ENCODE results near the gene NRTN. TPM values are rescaled to one million over a fixed set of nuclear protein-coding genes. Genes with fewer than 3 reads are reported as not detected.

Gene NRTN
- total and polyA plus RNA-seq, 2 of the 13 experiments (the other 11 are each of a cell fraction or from before 2014, with no cell fraction given): 4.1 to 5.3 TPM

DNA sequence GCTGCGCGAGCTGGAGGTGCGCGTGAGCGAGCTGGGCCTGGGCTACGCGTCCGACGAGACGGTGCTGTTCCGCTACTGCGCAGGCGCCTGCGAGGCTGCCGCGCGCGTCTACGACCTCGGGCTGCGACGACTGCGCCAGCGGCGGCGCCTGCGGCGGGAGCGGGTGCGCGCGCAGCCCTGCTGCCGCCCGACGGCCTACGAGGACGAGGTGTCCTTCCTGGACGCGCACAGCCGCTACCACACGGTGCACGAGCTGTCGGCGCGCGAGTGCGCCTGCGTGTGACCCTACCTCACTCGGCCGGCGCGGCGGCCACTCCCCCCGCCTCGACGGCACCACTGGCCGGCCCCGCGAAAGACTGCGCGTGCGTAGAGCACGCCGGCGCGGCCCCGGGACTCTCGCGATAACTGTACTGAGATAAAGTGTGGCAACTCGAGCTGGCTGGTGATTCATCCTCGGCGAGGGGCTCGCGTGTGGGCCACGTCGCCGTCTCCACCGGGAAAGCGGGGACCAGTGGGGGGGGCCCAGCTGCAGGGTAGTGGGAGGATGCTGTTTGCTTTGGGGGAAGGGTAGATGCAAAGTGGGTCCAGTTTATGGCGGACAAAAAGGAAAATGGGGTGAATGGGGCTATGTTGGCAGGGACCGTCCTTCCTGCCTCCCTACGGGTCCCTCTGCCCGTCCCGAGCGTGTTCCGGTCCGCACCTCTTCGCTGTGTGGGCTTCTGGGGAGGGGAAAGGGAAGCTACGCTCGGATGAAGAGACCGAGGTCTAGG, 23.2 kb downstream of the NRTN start (continued):
- TF ChIP-seq SAFB2 (CRISPR knock-in tag; IDR thresholded peaks at IDR 0.05; ENCODE audit: borderline replicate concordance, low read depth) (peak; percentile 98), NKX3-1 (CRISPR knock-in tag; IDR thresholded peaks at IDR 0.05) (no peak), MTF1 (CRISPR knock-in tag; IDR thresholded peaks at IDR 0.05) (no peak), ZNF431 (CRISPR knock-in tag; IDR thresholded peaks at IDR 0.05; ENCODE audit: borderline replicate concordance, low read depth) (peak; percentile 78; the same call in 1 of the 2 replicates), ZNF552 (CRISPR knock-in tag; IDR thresholded peaks at IDR 0.05; ENCODE audit: borderline replicate concordance) (no peak; the same call in 1 of the 2 replicates), TBX2 (CRISPR knock-in tag; IDR thresholded peaks at IDR 0.05; ENCODE audit: borderline replicate concordance) (peak; percentile 94), FOXA3 (CRISPR knock-in tag; IDR thresholded peaks at IDR 0.05) (peak; percentile 64), KAT8 (CRISPR knock-in tag; IDR thresholded peaks at IDR 0.05) (peak; percentile 81), TSC22D2 (CRISPR knock-in tag; IDR thresholded peaks at IDR 0.05; ENCODE audit: borderline replicate concordance) (peak; percentile 92), ZNF143 (CRISPR knock-in tag; IDR thresholded peaks at IDR 0.05) (no peak; the same call in 1 of the 2 replicates), KAT2B (IDR thresholded peaks at IDR 0.05; ENCODE audit: borderline replicate concordance, low read depth, low read length) (no peak), HOXA7 (CRISPR knock-in tag; IDR thresholded peaks at IDR 0.05) (no peak), BHLHE40 (IDR thresholded peaks at IDR 0.05; ENCODE audit: low read length) (peak; percentile 23; the same call in 1 of the 2 replicates), ZNF850 (CRISPR knock-in tag; conservative IDR thresholded peaks at IDR 0.05) (no peak), SALL2 (CRISPR knock-in tag; IDR thresholded peaks at IDR 0.05) (peak; percentile 66), SKI (IDR thresholded peaks at IDR 0.05; ENCODE audit: partially characterized antibody) (peak; percentile 59), ZNF615 (CRISPR knock-in tag; IDR thresholded peaks at IDR 0.05; ENCODE audit: borderline replicate concordance) (no peak), ZNF33B (CRISPR knock-in tag; IDR thresholded peaks at IDR 0.05) (peak; percentile 95; the same call in 1 of the 2 replicates), ZNF382 (CRISPR knock-in tag; IDR thresholded peaks at IDR 0.05; ENCODE audit: borderline replicate concordance) (no peak)
- TF ChIP-seq, protein P1, sequence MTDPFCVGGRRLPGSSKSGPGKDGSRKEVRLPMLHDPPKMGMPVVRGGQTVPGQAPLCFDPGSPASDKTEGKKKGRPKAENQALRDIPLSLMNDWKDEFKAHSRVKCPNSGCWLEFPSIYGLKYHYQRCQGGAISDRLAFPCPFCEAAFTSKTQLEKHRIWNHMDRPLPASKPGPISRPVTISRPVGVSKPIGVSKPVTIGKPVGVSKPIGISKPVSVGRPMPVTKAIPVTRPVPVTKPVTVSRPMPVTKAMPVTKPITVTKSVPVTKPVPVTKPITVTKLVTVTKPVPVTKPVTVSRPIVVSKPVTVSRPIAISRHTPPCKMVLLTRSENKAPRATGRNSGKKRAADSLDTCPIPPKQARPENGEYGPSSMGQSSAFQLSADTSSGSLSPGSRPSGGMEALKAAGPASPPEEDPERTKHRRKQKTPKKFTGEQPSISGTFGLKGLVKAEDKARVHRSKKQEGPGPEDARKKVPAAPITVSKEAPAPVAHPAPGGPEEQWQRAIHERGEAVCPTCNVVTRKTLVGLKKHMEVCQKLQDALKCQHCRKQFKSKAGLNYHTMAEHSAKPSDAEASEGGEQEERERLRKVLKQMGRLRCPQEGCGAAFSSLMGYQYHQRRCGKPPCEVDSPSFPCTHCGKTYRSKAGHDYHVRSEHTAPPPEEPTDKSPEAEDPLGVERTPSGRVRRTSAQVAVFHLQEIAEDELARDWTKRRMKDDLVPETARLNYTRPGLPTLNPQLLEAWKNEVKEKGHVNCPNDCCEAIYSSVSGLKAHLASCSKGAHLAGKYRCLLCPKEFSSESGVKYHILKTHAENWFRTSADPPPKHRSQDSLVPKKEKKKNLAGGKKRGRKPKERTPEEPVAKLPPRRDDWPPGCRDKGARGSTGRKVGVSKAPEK (CRISPR knock-in tag; IDR thresholded peaks at IDR 0.05; ENCODE audit: borderline replicate concordance): 0 out of 2 replicates have a peak, but pooled peaks have one; percentile 44
- TF ChIP-seq, protein P2, sequence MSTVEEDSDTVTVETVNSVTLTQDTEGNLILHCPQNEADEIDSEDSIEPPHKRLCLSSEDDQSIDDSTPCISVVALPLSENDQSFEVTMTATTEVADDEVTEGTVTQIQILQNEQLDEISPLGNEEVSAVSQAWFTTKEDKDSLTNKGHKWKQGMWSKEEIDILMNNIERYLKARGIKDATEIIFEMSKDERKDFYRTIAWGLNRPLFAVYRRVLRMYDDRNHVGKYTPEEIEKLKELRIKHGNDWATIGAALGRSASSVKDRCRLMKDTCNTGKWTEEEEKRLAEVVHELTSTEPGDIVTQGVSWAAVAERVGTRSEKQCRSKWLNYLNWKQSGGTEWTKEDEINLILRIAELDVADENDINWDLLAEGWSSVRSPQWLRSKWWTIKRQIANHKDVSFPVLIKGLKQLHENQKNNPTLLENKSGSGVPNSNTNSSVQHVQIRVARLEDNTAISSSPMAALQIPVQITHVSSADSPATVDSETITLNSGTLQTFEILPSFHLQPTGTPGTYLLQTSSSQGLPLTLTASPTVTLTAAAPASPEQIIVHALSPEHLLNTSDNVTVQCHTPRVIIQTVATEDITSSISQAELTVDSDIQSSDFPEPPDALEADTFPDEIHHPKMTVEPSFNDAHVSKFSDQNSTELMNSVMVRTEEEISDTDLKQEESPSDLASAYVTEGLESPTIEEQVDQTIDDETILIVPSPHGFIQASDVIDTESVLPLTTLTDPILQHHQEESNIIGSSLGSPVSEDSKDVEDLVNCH (CRISPR knock-in tag; IDR thresholded peaks at IDR 0.05): no peak
- TF ChIP-seq, protein P3, sequence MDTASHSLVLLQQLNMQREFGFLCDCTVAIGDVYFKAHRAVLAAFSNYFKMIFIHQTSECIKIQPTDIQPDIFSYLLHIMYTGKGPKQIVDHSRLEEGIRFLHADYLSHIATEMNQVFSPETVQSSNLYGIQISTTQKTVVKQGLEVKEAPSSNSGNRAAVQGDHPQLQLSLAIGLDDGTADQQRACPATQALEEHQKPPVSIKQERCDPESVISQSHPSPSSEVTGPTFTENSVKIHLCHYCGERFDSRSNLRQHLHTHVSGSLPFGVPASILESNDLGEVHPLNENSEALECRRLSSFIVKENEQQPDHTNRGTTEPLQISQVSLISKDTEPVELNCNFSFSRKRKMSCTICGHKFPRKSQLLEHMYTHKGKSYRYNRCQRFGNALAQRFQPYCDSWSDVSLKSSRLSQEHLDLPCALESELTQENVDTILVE (CRISPR knock-in tag; IDR thresholded peaks at IDR 0.05): peak; percentile 92
- TF ChIP-seq, protein P4, sequence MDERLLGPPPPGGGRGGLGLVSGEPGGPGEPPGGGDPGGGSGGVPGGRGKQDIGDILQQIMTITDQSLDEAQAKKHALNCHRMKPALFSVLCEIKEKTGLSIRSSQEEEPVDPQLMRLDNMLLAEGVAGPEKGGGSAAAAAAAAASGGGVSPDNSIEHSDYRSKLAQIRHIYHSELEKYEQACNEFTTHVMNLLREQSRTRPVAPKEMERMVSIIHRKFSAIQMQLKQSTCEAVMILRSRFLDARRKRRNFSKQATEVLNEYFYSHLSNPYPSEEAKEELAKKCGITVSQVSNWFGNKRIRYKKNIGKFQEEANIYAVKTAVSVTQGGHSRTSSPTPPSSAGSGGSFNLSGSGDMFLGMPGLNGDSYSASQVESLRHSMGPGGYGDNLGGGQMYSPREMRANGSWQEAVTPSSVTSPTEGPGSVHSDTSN (CRISPR knock-in tag; IDR thresholded peaks at IDR 0.05): no peak
